Panc1 (cell line): Measurements from ENCODE around the gene NDE1. TPM values are rescaled to one million over a fixed set of nuclear protein-coding genes. Genes with fewer than 3 reads are reported as not detected.
A peak's percentile ranks its signal among the peaks of the same experiment; 100 is the strongest.

Experiments
- ATAC-seq: fragments of 200-7000 bp; cut with Tn5 transposase; 2 replicates; pipeline ENCODE4 v1.9.1; 2020; ENCODE audit warnings: mild to moderate bottlenecking, moderate library complexity
- BruUV-seq: library from RNA; stranded (reverse); fragments of 400-500 nt; replicated peaks from 2 replicates; lab custom pipeline; 2021; lab: Mats Ljungman, UMichigan
- CTCF ChIA-PET: fragments of 300-600 bp; sonication (Branson Sonifier 250); formaldehyde crosslinking; loops from one replicate; lab custom pipeline; 2022; ENCODE audit warnings: antibody characterized with exemption; lab: Charles Lee
- POLR2A ChIA-PET: fragments of 300-600 bp; sonication (Branson Sonifier 250); formaldehyde crosslinking; loops from one replicate; lab custom pipeline; 2022; ENCODE audit warnings: antibody characterized with exemption; lab: Charles Lee
- DNase-seq: peaks from one replicate; pipeline ENCODE4 v3.0.0-alpha.2; 2010; ENCODE audit warnings: low read depth, low spot score
- H3K27ac ChIP-seq: 2 replicates; pipeline ENCODE4 v1.5.1; 2011; ENCODE audit warnings: mild to moderate bottlenecking, low read length, inconsistent platforms
- H3K27me3 ChIP-seq: fragments of 200-500 bp; sonication (Bioruptor generic); 2 replicates; pipeline ENCODE4 v1.6.0; 2014; ENCODE audit warnings: low read length, inconsistent platforms; ENCODE audit not compliant: control insufficient read depth, insufficient read depth
- H3K36me3 ChIP-seq: fragments of 200-500 bp; sonication (Bioruptor generic); 2 replicates; pipeline ENCODE4 v1.5.1; 2014; ENCODE audit warnings: inconsistent platforms, mild to moderate bottlenecking, low read length, moderate library complexity; ENCODE audit not compliant: control insufficient read depth, insufficient read depth
- H3K4me1 ChIP-seq: 2 replicates; pipeline ENCODE4 v1.5.1; 2011; ENCODE audit warnings: inconsistent platforms, mild to moderate bottlenecking, low read length, moderate library complexity; ENCODE audit not compliant: control insufficient read depth, insufficient read depth
- H3K4me3 ChIP-seq, 2 experiments: 2 replicates each; pipeline ENCODE4 v1.5.1; 2011 to 2012; ENCODE audit warnings: low read depth in 2 of 2, low read length in 2 of 2, mild to moderate bottlenecking in 2 of 2, inconsistent platforms in 1 of 2, moderate library complexity in 1 of 2
- H3K9me3 ChIP-seq: fragments of 200-500 bp; sonication (Bioruptor generic); 2 replicates; pipeline ENCODE4 v1.5.1; 2014; ENCODE audit warnings: low read depth, mild to moderate bottlenecking, inconsistent platforms, low read length, moderate library complexity; ENCODE audit not compliant: control insufficient read depth, insufficient read depth
- CTCF ChIP-seq: fragments of 450-650 bp; IDR thresholded peaks from 2 replicates; pipeline ENCODE4 v1.5.1; 2017; ENCODE audit warnings: mild to moderate bottlenecking
- POLR2AphosphoS5 ChIP-seq: IDR thresholded peaks from 2 replicates; pipeline ENCODE4 v1.6.1; 2012; ENCODE audit warnings: mild to moderate bottlenecking, low read depth, low read length, moderate library complexity
- SIN3A ChIP-seq: IDR thresholded peaks from 2 replicates; pipeline ENCODE4 v1.6.1; 2012; ENCODE audit warnings: low read depth, mild to moderate bottlenecking, low read length, moderate library complexity, borderline replicate concordance; ENCODE audit not compliant: insufficient read depth
- TCF7L2 ChIP-seq: IDR thresholded peaks from 2 replicates; pipeline ENCODE4 v1.6.1; 2011; ENCODE audit warnings: mild to moderate bottlenecking, low read depth, low read length, inconsistent platforms
- in situ Hi-C: cut with HindIII; loops from 2 replicates; pipeline ENCODE4 v1.10.0; 2016; ENCODE audit warnings: low sequenced_read_pairs, low pct_unique_long_range_greater_than_20kb
- intact Hi-C: fragments of 100-400 bp; cut with micrococcal nuclease; formaldehyde crosslinking; loops from one replicate; pipeline ENCODE4 v1.10.0; 2022; ENCODE audit not compliant: unreplicated experiment
- total RNA-seq: library from RNA; stranded (reverse); gene quantifications from one replicate; pipeline ENCODE4 v1.2.1, GENCODE V29; 2021; ENCODE audit not compliant: unreplicated experiment
- TF ChIP-seq, protein P1 (sequence below), 2 experiments: IDR thresholded peaks; 2 replicates each; pipeline ENCODE4 v1.6.1; 2011 to 2012; ENCODE audit warnings: low read depth in 2 of 2, control low read depth in 1 of 2, low read length in 1 of 2, mild to moderate bottlenecking in 1 of 2, moderate library complexity in 1 of 2; ENCODE audit not compliant: insufficient read depth in 1 of 2

NDE1 gene
- total RNA-seq, 1 experiment from 2014 or later: 99.1 TPM

DNA sequence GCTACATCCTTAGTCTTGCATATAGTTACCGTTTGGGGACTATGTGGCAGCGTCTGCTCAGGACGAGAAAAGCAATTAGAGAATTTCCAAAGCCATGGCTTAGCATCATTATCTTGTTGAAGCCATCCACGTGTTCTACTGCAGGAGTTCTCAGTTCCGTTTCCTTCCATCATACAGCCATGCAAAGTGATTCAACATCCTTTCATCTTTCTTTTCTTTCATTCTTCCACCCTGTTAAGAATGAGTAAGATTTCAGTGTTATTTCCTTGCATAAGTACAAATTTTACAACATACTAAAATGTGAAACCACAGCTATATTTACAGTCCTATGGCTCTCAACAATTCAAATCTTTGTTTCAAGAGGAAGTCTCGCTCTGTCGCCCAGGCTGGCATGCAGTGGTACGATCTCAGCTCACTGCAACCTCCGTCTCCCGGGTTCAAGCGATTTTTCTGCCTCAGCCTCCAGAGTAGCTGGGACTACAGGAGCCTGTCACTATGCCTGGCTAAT, 10.9 kb upstream of the NDE1 start:
- no peaks in the 10 kb centered on the region for H3K9me3 ChIP-seq
- no peak overlapping the region for H3K4me3 ChIP-seq
- ChIA-PET CTCF (no interaction called here), POLR2A (no interaction called here)
- intact Hi-C loops: no loop called here
- peaks cover 14% of the 10 kb centered on the region; the same call in 1 of the 2 replicates for H3K36me3 ChIP-seq
- in situ Hi-C loops: no loop called here
- no peak overlapping the region for H3K27ac ChIP-seq
- ATAC-seq (no peak), DNase-seq (no peak)
- TF ChIP-seq TCF7L2 (no peak), POLR2AphosphoS5 (no peak), CTCF (no peak), SIN3A (no peak)
- TF ChIP-seq, protein P1, sequence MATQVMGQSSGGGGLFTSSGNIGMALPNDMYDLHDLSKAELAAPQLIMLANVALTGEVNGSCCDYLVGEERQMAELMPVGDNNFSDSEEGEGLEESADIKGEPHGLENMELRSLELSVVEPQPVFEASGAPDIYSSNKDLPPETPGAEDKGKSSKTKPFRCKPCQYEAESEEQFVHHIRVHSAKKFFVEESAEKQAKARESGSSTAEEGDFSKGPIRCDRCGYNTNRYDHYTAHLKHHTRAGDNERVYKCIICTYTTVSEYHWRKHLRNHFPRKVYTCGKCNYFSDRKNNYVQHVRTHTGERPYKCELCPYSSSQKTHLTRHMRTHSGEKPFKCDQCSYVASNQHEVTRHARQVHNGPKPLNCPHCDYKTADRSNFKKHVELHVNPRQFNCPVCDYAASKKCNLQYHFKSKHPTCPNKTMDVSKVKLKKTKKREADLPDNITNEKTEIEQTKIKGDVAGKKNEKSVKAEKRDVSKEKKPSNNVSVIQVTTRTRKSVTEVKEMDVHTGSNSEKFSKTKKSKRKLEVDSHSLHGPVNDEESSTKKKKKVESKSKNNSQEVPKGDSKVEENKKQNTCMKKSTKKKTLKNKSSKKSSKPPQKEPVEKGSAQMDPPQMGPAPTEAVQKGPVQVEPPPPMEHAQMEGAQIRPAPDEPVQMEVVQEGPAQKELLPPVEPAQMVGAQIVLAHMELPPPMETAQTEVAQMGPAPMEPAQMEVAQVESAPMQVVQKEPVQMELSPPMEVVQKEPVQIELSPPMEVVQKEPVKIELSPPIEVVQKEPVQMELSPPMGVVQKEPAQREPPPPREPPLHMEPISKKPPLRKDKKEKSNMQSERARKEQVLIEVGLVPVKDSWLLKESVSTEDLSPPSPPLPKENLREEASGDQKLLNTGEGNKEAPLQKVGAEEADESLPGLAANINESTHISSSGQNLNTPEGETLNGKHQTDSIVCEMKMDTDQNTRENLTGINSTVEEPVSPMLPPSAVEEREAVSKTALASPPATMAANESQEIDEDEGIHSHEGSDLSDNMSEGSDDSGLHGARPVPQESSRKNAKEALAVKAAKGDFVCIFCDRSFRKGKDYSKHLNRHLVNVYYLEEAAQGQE (IDR thresholded peaks at IDR 0.05; ENCODE audit: insufficient read depth in 1 of 2, low read depth in 2 of 2, low read length in 1 of 2): no peak
- no TSS peak for BruUV-seq
- H3K27me3 ChIP-seq: no peaks in the 10 kb centered on the region
- H3K4me1 ChIP-seq: peaks cover 19% of the 10 kb centered on the region

DNA sequence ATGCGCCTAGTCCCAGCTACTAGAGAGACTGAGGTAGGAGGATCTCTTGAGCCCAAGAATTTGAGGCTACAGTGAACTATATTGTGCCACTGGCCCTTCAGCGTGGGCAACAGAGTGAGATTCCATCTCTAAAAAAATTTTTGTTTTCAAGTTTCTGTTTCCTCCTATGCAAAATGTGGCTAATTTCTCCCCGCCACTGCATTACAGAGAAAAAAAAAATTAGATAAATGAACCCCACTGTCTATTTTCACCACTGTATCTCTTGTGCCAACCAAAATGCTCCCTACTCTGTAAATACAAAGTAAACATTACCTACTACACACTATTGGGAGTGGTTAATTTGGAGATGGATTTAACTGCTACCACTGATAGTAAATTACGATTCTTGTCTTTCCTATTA, 9.1 kb upstream of the NDE1 start:
- no TSS peak for BruUV-seq
- Histone ChIP-seq H3K9me3 (no peaks in the 10 kb centered on the region), H3K27me3 (no peaks in the 10 kb centered on the region), H3K36me3 (peaks cover 3% of the 10 kb centered on the region; the same call in 1 of the 2 replicates), H3K27ac (peak overlapping the region; percentile 86; the same call in 1 of the 2 replicates), H3K4me1 (peaks cover 38% of the 10 kb centered on the region), H3K4me3 (no peak overlapping the region)
- DNase-seq (no peak), ATAC-seq (no peak)
- ChIA-PET POLR2A (no interaction called here), CTCF (no interaction called here)
- in situ Hi-C loops: no loop called here
- TF ChIP-seq POLR2AphosphoS5 (no peak), TCF7L2 (no peak), SIN3A (no peak), CTCF (no peak)
- TF ChIP-seq, protein P1 (IDR thresholded peaks at IDR 0.05; ENCODE audit: insufficient read depth in 1 of 2, low read depth in 2 of 2, low read length in 1 of 2): no peak
- intact Hi-C loops: loop anchor here (5.0 kb wide), 1 partner anchor 49 kb away; no protein-coding TSS in a partner anchor
